Measurements from ENCODE around the gene IDUA.

GRCh38 chr4:957231-957580, 29.6 kb upstream of the IDUA start:
- TF ChIP-seq CTCF (IDR thresholded peaks at IDR 0.05) (no peak), POLR2A (IDR thresholded peaks at IDR 0.05) (no peak), POLR2AphosphoS5 (IDR thresholded peaks at IDR 0.05) (no peak), EP300 (IDR thresholded peaks at IDR 0.05) (no peak)
